Glutamatergic neuron (in vitro differentiated cells): ENCODE results near the gene CHAF1B. TPM values are rescaled to one million over a fixed set of nuclear protein-coding genes. Genes with fewer than 3 reads are reported as not detected.

ENCODE experiments used
- DNase-seq: peaks from one replicate; pipeline ENCODE4 v3.0.0; 2022
- H3K27ac Mint-ChIP-seq: one replicate; pipeline ENCODE4 v1.8.0; 2020; ENCODE audit warnings: mild to moderate bottlenecking, mixed read lengths, inconsistent platforms; ENCODE audit not compliant: unreplicated experiment
- H3K27me3 Mint-ChIP-seq: one replicate; pipeline ENCODE4 v1.8.0; 2020; ENCODE audit warnings: mild to moderate bottlenecking, moderate library complexity, mixed read lengths, inconsistent platforms; ENCODE audit not compliant: unreplicated experiment
- H3K36me3 Mint-ChIP-seq: one replicate; pipeline ENCODE4 v1.8.0; 2020; ENCODE audit warnings: mild to moderate bottlenecking, mixed read lengths, inconsistent platforms; ENCODE audit not compliant: unreplicated experiment
- H3K4me1 Mint-ChIP-seq: one replicate; pipeline ENCODE4 v1.8.0; 2020; ENCODE audit warnings: mild to moderate bottlenecking, low read depth, mixed read lengths, inconsistent platforms; ENCODE audit not compliant: unreplicated experiment
- H3K4me3 Mint-ChIP-seq: one replicate; pipeline ENCODE4 v1.8.0; 2020; ENCODE audit warnings: mild to moderate bottlenecking, mixed read lengths, inconsistent platforms; ENCODE audit not compliant: unreplicated experiment
- H3K9me3 Mint-ChIP-seq: one replicate; pipeline ENCODE4 v1.8.0; 2020; ENCODE audit warnings: mild to moderate bottlenecking, moderate library complexity, mixed read lengths, inconsistent platforms; ENCODE audit not compliant: unreplicated experiment
- CTCF ChIP-seq: fragments of 200-600 bp; sonication (generic); IDR thresholded peaks from one replicate; pipeline ENCODE4 v1.5.0; 2021; ENCODE audit not compliant: partially characterized antibody, unreplicated experiment
- total RNA-seq: library from RNA; stranded (reverse); fragmentation: NEBNext Ultra II Directional; extraction: Animal tissue kit (Norgen Biotek cat#: 25700); gene quantifications from one replicate; pipeline ENCODE4 v1.2.1, GENCODE V29; 2021; ENCODE audit not compliant: unreplicated experiment

CHAF1B gene
- total RNA-seq, 1 donor from 2014 or later: 2.0 TPM

GRCh38 chr21:36436829-36437744, 51.9 kb downstream of the CHAF1B start:
- Mint-ChIP-seq H3K27ac (peak overlapping the region; percentile 50), H3K4me1 (peaks cover 19% of the 10 kb centered on the region), H3K9me3 (peaks cover 6% of the 10 kb centered on the region), H3K36me3 (no peaks in the 10 kb centered on the region), H3K4me3 (peak overlapping the region; percentile 50), H3K27me3 (no peaks in the 10 kb centered on the region)
- no peak for TF ChIP-seq CTCF
- DNase-seq: peak; percentile 67

GRCh38 chr21:36437745-36438128, 52.5 kb downstream of the CHAF1B start:
- H3K36me3 Mint-ChIP-seq: no peaks in the 10 kb centered on the region
- H3K27ac Mint-ChIP-seq: peak overlapping the region; percentile 50
- no peak overlapping the region for H3K4me3 Mint-ChIP-seq
- peaks cover 6% of the 10 kb centered on the region for H3K9me3 Mint-ChIP-seq
- no peaks in the 10 kb centered on the region for H3K27me3 Mint-ChIP-seq
- no peak for TF ChIP-seq CTCF
- DNase-seq: no peak
- H3K4me1 Mint-ChIP-seq: peaks cover 14% of the 10 kb centered on the region

DNA sequence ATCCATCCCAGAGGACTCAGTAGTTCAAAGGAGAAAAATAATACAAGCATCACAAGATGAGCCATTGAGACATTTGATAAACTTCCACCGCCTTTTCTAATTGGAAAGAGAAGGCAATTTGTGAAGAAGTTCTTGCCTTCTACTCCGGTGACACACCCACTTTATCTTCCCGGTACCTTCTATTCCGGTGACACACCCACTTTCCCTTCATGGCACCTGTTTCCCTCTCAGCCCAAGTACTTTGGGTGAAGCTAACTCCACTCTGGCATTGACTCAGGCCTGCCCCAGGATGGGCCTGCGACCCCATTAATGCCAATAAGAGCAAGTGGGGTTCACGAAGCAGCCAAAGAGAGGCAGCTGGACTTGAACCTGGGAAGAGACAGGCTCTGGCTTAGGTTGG, 56.5 kb downstream of the CHAF1B start:
- no peak overlapping the region for H3K27ac Mint-ChIP-seq
- no peak overlapping the region for H3K4me3 Mint-ChIP-seq
- DNase-seq: no peak
- TF ChIP-seq CTCF: no peak
- H3K36me3 Mint-ChIP-seq: no peaks in the 10 kb centered on the region
- H3K9me3 Mint-ChIP-seq: peaks cover 9% of the 10 kb centered on the region
- H3K27me3 Mint-ChIP-seq: no peaks in the 10 kb centered on the region
- peaks cover 12% of the 10 kb centered on the region for H3K4me1 Mint-ChIP-seq

DNA sequence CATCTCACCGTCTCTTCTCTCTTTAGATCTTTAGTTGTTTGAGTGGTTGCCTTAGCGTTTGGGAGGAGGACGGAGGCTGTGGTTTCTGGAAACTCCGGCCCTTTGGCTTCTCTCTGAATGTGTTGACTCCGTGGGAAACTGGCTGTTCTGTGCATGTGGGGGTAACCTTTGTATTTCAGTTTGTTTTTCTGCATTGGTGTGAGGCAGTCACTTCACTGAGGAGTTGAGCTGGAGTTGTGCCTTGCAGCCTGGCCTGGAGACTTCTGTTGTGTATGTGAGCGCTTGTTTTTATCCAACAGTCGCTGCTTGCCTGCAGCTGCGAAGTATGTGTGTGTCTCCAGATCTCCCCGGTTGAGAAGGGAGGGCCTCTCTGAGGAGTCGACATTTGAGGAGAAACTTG, 61.1 kb downstream of the CHAF1B start:
- Mint-ChIP-seq H3K27ac (no peak overlapping the region), H3K9me3 (peaks cover 3% of the 10 kb centered on the region), H3K27me3 (peaks cover 4% of the 10 kb centered on the region), H3K36me3 (no peaks in the 10 kb centered on the region), H3K4me1 (no peaks in the 10 kb centered on the region), H3K4me3 (no peak overlapping the region)
- TF ChIP-seq CTCF: no peak
- DNase-seq: no peak

DNA sequence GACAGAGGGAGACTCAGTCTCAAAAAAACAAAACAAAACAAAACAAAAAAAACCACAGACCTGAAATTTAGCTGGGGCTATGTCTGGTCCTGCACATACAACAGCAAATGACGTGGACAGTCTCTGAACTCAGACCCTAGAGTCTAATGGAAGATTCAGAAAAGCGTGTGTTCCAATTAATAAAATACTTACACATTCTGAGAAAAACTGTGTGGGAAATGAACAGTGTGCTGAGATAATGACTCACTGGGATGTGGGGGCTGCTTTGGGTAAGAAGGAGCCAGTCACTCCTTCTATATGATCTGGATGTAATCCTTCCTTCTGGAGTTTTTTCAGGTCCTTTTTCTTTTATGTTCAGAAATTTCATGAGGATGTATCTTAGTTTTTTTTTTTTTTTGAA, 65.3 kb downstream of the CHAF1B start:
- Mint-ChIP-seq H3K36me3 (no peaks in the 10 kb centered on the region), H3K27ac (no peak overlapping the region), H3K4me3 (no peak overlapping the region), H3K4me1 (no peaks in the 10 kb centered on the region), H3K9me3 (peaks cover 4% of the 10 kb centered on the region), H3K27me3 (peaks cover 4% of the 10 kb centered on the region)
- no peak for TF ChIP-seq CTCF
- no peak for DNase-seq
